SK-N-SH (cell line): ENCODE results near the gene CCDC127. TPM values are rescaled to one million over a fixed set of nuclear protein-coding genes. Genes with fewer than 3 reads are reported as not detected.

Experiments used
- CTCF ChIA-PET: fragments of 300-600, 350-600 bp; formaldehyde crosslinking; extraction: SDS; loops from one replicate; lab custom pipeline; 2021; lab: Yijun Ruan, JAX
- POLR2A ChIA-PET: fragments of 350-600 bp; sonication (Branson Sonifier 250); formaldehyde crosslinking; extraction: SDS; loops from one replicate; lab custom pipeline; 2020; ENCODE audit warnings: antibody characterized with exemption, inconsistent platforms; lab: Yijun Ruan, JAX
- DNase-seq: peaks from one replicate; pipeline ENCODE4 v3.0.0; 2012
- H2AFZ ChIP-seq: fragments of 200-600 bp; sonication (generic); 2 replicates; pipeline ENCODE4 v1.8.1; 2016; ENCODE audit warnings: antibody characterized with exemption, mild to moderate bottlenecking, low read depth
- H3F3A ChIP-seq: fragments of 200-600 bp; sonication (generic); replicated peaks from 2 replicates; pipeline ENCODE3; 2016; ENCODE audit warnings: antibody characterized with exemption, mild to moderate bottlenecking; ENCODE audit not compliant: insufficient read depth
- H3K27ac ChIP-seq, 2 experiments: fragments of 200-500 bp in 1 of 2; fragments of 200-600 bp in 1 of 2; sonication (Bioruptor generic) in 1 of 2; sonication (generic), shearing (Covaris generic) in 1 of 2; 2 replicates each; pipeline versions ENCODE4 v1.5.1 to v1.6.1; 2014 to 2016; ENCODE audit warnings: low read depth in 2 of 2, inconsistent platforms in 1 of 2, low read length in 1 of 2, mild to moderate bottlenecking in 1 of 2, mixed read lengths in 1 of 2
- H3K27me3 ChIP-seq: fragments of 200-600 bp; sonication (generic), shearing (Covaris generic); 2 replicates; pipeline ENCODE4 v1.6.1; 2016; ENCODE audit warnings: mixed run types; ENCODE audit not compliant: insufficient read depth
- H3K36me3 ChIP-seq, 2 experiments: fragments of 200-500 bp in 1 of 2; fragments of 200-600 bp in 1 of 2; sonication (Bioruptor generic) in 1 of 2; sonication (generic) in 1 of 2; replicated peaks in 1 of 2; 2 replicates each; pipeline versions ENCODE3 to v1.5.1; 2014 to 2016; ENCODE audit warnings: low read length in 1 of 2, mild to moderate bottlenecking in 1 of 2; ENCODE audit not compliant: insufficient read depth in 2 of 2, control insufficient read depth in 1 of 2
- H3K4me1 ChIP-seq, 2 experiments: fragments of 200-500 bp in 1 of 2; fragments of 200-600 bp in 1 of 2; sonication (Bioruptor generic) in 1 of 2; sonication (generic), shearing (Covaris generic) in 1 of 2; 2 replicates each; pipeline versions ENCODE4 v1.5.1 to v1.6.1; 2014 to 2016; ENCODE audit warnings: low read depth in 1 of 2, low read length in 1 of 2, mixed run types in 1 of 2; ENCODE audit not compliant: insufficient read depth in 2 of 2, control insufficient read depth in 1 of 2
- H3K4me2 ChIP-seq: fragments of 200-600 bp; sonication (generic), shearing (Covaris generic); 2 replicates; pipeline ENCODE4 v1.6.1; 2017; ENCODE audit warnings: mixed run types
- H3K4me3 ChIP-seq, 2 experiments: fragments of 200-500 bp in 1 of 2; fragments of 200-600 bp in 1 of 2; sonication (Bioruptor generic) in 1 of 2; sonication (generic), shearing (Covaris generic) in 1 of 2; 2 replicates each; pipeline versions ENCODE4 v1.5.1 to v1.8.1; 2014 to 2016; ENCODE audit warnings: low read depth in 2 of 2, inconsistent platforms in 1 of 2, low read length in 1 of 2, mild to moderate bottlenecking in 1 of 2, mixed read lengths in 1 of 2, moderate library complexity in 1 of 2
- H3K79me2 ChIP-seq: fragments of 200-600 bp; sonication (generic); 2 replicates; pipeline ENCODE4 v1.8.1; 2017; ENCODE audit warnings: mild to moderate bottlenecking; ENCODE audit not compliant: insufficient read depth
- H3K9ac ChIP-seq: fragments of 200-600 bp; sonication (generic); 2 replicates; pipeline ENCODE4 v1.6.1; 2017; ENCODE audit warnings: mixed run types
- H3K9me2 ChIP-seq: fragments of 200-600 bp; sonication (generic); 2 replicates; pipeline ENCODE4 v1.6.1; 2017; ENCODE audit warnings: mixed run types
- H3K9me3 ChIP-seq: fragments of 200-600 bp; sonication (generic); 2 replicates; pipeline ENCODE4 v1.6.1; 2017; ENCODE audit warnings: mixed run types, mild to moderate bottlenecking, moderate library complexity
- H4K20me1 ChIP-seq: fragments of 200-600 bp; sonication (generic); 2 replicates; pipeline ENCODE4 v1.6.1; 2017; ENCODE audit warnings: mild to moderate bottlenecking, mixed run types; ENCODE audit not compliant: insufficient read depth
- EP300 ChIP-seq, 2 experiments: IDR thresholded peaks; 2 replicates each; pipeline versions ENCODE4 v1.4.0 to v1.6.1; 2012; ENCODE audit warnings: borderline replicate concordance in 1 of 2, low read depth in 1 of 2, low read length in 1 of 2
- FOXJ3 ChIP-seq: sonication (generic); formaldehyde crosslinking; IDR thresholded peaks from 2 replicates; pipeline ENCODE4 v1.5.1; 2020; ENCODE audit warnings: mild to moderate bottlenecking, missing genetic modification reagents
- FOXM1 ChIP-seq: IDR thresholded peaks from 2 replicates; pipeline ENCODE4 v1.4.0; 2012; ENCODE audit warnings: low read depth, mild to moderate bottlenecking
- MEF2A ChIP-seq: IDR thresholded peaks from 2 replicates; pipeline ENCODE4 v1.4.0; 2012; ENCODE audit warnings: low read depth, borderline replicate concordance
- NFIC ChIP-seq: IDR thresholded peaks from 2 replicates; pipeline ENCODE4 v1.4.0; 2012; ENCODE audit warnings: borderline replicate concordance
- NRF1 ChIP-seq: IDR thresholded peaks from 2 replicates; pipeline ENCODE4 v1.6.1; 2012; ENCODE audit warnings: low read depth, mild to moderate bottlenecking, low read length
- RAD21 ChIP-seq: IDR thresholded peaks from 2 replicates; pipeline ENCODE4 v1.6.1; 2012; ENCODE audit warnings: mild to moderate bottlenecking, low read length
- REST ChIP-seq: IDR thresholded peaks from 2 replicates; pipeline ENCODE4 v1.6.1; 2012; ENCODE audit warnings: mild to moderate bottlenecking, low read depth, low read length, moderate library complexity
- RFX5 ChIP-seq: IDR thresholded peaks from 2 replicates; pipeline ENCODE4 v1.6.1; 2012; ENCODE audit warnings: mild to moderate bottlenecking, improper control_type of control experiment, low read length
- RXRA ChIP-seq: IDR thresholded peaks from 2 replicates; pipeline ENCODE4 v1.4.0; 2012; ENCODE audit warnings: low read depth, mild to moderate bottlenecking, borderline replicate concordance
- SMC3 ChIP-seq: IDR thresholded peaks from 2 replicates; pipeline ENCODE4 v1.6.1; 2012; ENCODE audit warnings: low read depth, low read length, improper control_type of control experiment
- USF2 ChIP-seq: fragments of 150-350 bp; IDR thresholded peaks from 2 replicates; pipeline ENCODE4 v1.6.1; 2017; ENCODE audit warnings: antibody characterized with exemption, low read length, low read depth, borderline replicate concordance
- YY1 ChIP-seq: IDR thresholded peaks from 2 replicates; pipeline ENCODE4 v1.4.0; 2012; ENCODE audit warnings: low read depth, mild to moderate bottlenecking
- WGBS: methylation state at CpG from one replicate; pipeline ENCODE4 v1.1.6; 2017; ENCODE audit warnings: low lambda C conversion rate; 5-methylcytosine and 5-hydroxymethylcytosine counted together
- polyA plus RNA-seq, 3 experiments: library from polyadenylated mRNA; depleted of rRNA; stranded (reverse); fragments of >200 nt; gene quantifications; 2 replicates each; pipeline ENCODE4 v1.2.3, GENCODE V29; 2012

The CCDC127 gene
- polyA plus RNA-seq, 1 of the 3 experiments (the other 2 are of a cell fraction), result 3.9 TPM

GRCh38 chr5:156411-157072 is 61.4 kb downstream of the CCDC127 start:
- Histone ChIP-seq H3K9me3 (no peaks in the 10 kb centered on the region), H3K27ac (no peak overlapping the region), H3K4me1 (no peaks in the 10 kb centered on the region), H2AFZ (no peak overlapping the region), H3K36me3 (no peaks in the 10 kb centered on the region), H3K79me2 (no peaks in the 10 kb centered on the region), H3K9me2 (no peaks in the 10 kb centered on the region), H4K20me1 (no peaks in the 10 kb centered on the region), H3F3A (peaks cover 3% of the 10 kb centered on the region), H3K4me2 (no peak overlapping the region), H3K4me3 (no peak overlapping the region), H3K27me3 (no peaks in the 10 kb centered on the region; the same call in 1 of the 2 replicates), H3K9ac (no peak overlapping the region)
- ChIA-PET POLR2A (no interaction called here), CTCF (no interaction called here)
- WGBS, result 65% methylated on average over 14 of the region's 17 CpGs
- no peak for DNase-seq
- TF ChIP-seq MEF2A (no peak), RFX5 (no peak), YY1 (no peak), FOXJ3 (CRISPR knock-in tag) (no peak), FOXM1 (no peak), REST (no peak), USF2 (no peak), RAD21 (no peak), NFIC (no peak), SMC3 (no peak), EP300 (IDR thresholded peaks at IDR 0.05; ENCODE audit: borderline replicate concordance in 1 of 2, low read depth in 1 of 2, low read length in 1 of 2) (no peak), RXRA (no peak), NRF1 (no peak)
